Measurements from ENCODE around the gene HEPHL1. TPM values are rescaled to one million over a fixed set of nuclear protein-coding genes. Genes with fewer than 3 reads are reported as not detected.
A peak's percentile ranks its signal among the peaks of the same experiment; 100 is the strongest.

The HEPHL1 gene
- total RNA-seq, 6 experiments from 2014 or later: not detected

- peaks cover 14% of the 10 kb centered on the region for H3K36me3 Mint-ChIP-seq (ENCODE audit: low read depth)
- H3K27me3 Mint-ChIP-seq (ENCODE audit: insufficient read depth): peaks cover 2% of the 10 kb centered on the region
- peaks cover 8% of the 10 kb centered on the region; the same call in 1 of the 2 replicates for H3K9me3 Mint-ChIP-seq
- H3K4me3 Mint-ChIP-seq: peak overlapping the region; percentile 26; the same call in 1 of the 2 replicates
- peak overlapping the region; percentile 81 for H3K27ac Mint-ChIP-seq
- DNase-seq: peak; percentile 92
- TF ChIP-seq CTCF (IDR thresholded peaks at IDR 0.05): no peak
- peaks cover 35% of the 10 kb centered on the region for H3K4me1 Mint-ChIP-seq (ENCODE audit: low read depth)
Observed at GRCh38 chr11:94028436-94028835, 7.3 kb downstream of the HEPHL1 start.

- no peak for DNase-seq
- no peak overlapping the region for H3K4me3 Mint-ChIP-seq
- peaks cover 8% of the 10 kb centered on the region; the same call in 1 of the 2 replicates for H3K9me3 Mint-ChIP-seq
- no peak for TF ChIP-seq CTCF (IDR thresholded peaks at IDR 0.05)
- H3K36me3 Mint-ChIP-seq (ENCODE audit: low read depth): peaks cover 14% of the 10 kb centered on the region
- H3K27me3 Mint-ChIP-seq (ENCODE audit: insufficient read depth): no peaks in the 10 kb centered on the region; the same call in 1 of the 2 replicates
- H3K27ac Mint-ChIP-seq: peak overlapping the region; percentile 81
- H3K4me1 Mint-ChIP-seq (ENCODE audit: low read depth): peaks cover 37% of the 10 kb centered on the region
Observed at GRCh38 chr11:94030059-94030458, 8.9 kb downstream of the HEPHL1 start.

- no peaks in the 10 kb centered on the region; the same call in 1 of the 2 replicates for H3K27me3 Mint-ChIP-seq (ENCODE audit: insufficient read depth)
- H3K36me3 Mint-ChIP-seq (ENCODE audit: low read depth): peaks cover 8% of the 10 kb centered on the region
- TF ChIP-seq CTCF (IDR thresholded peaks at IDR 0.05): no peak
- DNase-seq: no peak
- no peak overlapping the region for H3K4me3 Mint-ChIP-seq
- H3K4me1 Mint-ChIP-seq (ENCODE audit: low read depth): peaks cover 37% of the 10 kb centered on the region
- peaks cover 8% of the 10 kb centered on the region; the same call in 1 of the 2 replicates for H3K9me3 Mint-ChIP-seq
- H3K27ac Mint-ChIP-seq: no peak overlapping the region
Observed at GRCh38 chr11:94031625-94032024, 10.5 kb downstream of the HEPHL1 start.

- TF ChIP-seq CTCF (IDR thresholded peaks at IDR 0.05): no peak
- Mint-ChIP-seq H3K9me3 (peaks cover 4% of the 10 kb centered on the region; the same call in 1 of the 2 replicates), H3K27ac (no peak overlapping the region), H3K27me3 (ENCODE audit: insufficient read depth) (no peaks in the 10 kb centered on the region; the same call in 1 of the 2 replicates), H3K4me3 (no peak overlapping the region), H3K4me1 (ENCODE audit: low read depth) (peaks cover 37% of the 10 kb centered on the region), H3K36me3 (ENCODE audit: low read depth) (peaks cover 6% of the 10 kb centered on the region)
- no peak for DNase-seq
Observed at GRCh38 chr11:94032066-94032465, 10.9 kb downstream of the HEPHL1 start.

GRCh38 chr11:94032725-94033124, 11.6 kb downstream of the HEPHL1 start:
- no peak overlapping the region for H3K27ac Mint-ChIP-seq
- no peaks in the 10 kb centered on the region; the same call in 1 of the 2 replicates for H3K27me3 Mint-ChIP-seq (ENCODE audit: insufficient read depth)
- H3K36me3 Mint-ChIP-seq (ENCODE audit: low read depth): no peaks in the 10 kb centered on the region
- H3K4me3 Mint-ChIP-seq: no peak overlapping the region
- TF ChIP-seq CTCF (IDR thresholded peaks at IDR 0.05): no peak
- H3K9me3 Mint-ChIP-seq: no peaks in the 10 kb centered on the region
- DNase-seq: no peak
- H3K4me1 Mint-ChIP-seq (ENCODE audit: low read depth): peaks cover 32% of the 10 kb centered on the region
